Fibroblast of skin of scalp (primary cell): Measurements from ENCODE around the gene HTR1E.
"Not testable (repeated sequence)": the region's sequence is repeated elsewhere in the genome, so short reads cannot be mapped to it uniquely, and the experiment has no call there.

ENCODE experiments used
- DNase-seq: peaks from one replicate; pipeline ENCODE4 v3.0.0-alpha.2; 2013

Gene HTR1E

DNA sequence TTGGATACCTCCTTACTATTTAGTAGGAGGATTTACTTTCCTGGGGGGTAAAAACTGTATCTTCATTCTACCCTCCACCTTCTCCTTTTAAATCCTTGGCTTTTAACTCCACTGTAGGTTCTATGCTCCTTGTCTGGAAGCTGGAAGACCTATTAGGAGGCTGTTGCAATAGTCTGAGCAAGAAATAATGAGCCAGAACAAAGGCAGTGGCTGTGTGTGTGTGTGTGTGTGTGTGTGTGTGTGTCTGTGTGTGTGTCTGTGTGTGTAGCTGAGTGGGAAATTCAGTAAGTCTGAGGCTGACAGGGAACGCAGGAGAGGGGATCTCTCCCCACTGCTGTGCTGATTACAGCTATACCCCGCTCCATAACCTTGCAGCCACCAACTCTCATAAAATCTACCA, 35.8 kb downstream of the HTR1E start:
- no peak for DNase-seq

DNA sequence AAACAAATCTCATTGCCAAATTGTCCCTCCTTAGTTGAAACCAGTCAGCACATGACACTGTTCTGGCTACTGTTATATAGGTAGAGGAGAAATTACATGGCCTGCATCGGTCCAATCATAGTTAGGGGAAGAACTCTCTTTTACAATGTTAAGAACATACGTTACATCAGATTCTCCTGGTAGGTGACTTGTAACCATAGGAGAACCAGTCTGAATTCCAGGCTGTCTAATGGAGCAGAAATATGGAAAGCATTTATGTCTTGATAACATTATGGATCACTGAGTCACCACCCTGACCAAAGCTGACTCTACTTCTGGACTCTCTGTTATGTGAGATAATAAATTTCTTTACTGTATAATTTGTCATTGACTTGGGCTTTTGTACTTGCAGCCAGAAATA, 40.9 kb downstream of the HTR1E start:
- DNase-seq: no peak

DNA sequence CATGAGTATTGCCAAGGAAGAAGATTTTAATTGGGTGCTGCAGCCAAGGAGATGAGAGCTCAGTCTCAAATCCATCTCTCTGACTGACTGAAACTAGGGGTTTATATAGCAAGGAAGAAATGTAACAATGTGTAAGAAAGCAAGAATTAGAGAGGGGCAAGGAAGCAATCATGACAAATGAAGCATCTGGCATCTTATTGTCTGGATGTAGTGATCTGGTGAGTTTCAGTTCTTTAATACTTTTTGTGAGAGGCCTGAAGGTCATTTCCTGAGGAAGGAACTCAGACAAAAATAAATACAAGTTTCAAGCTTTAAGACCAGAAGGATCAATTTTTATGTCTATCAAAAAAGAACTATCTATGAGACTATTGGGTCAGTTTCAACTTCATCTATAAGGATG, 64.2 kb downstream of the HTR1E start:
- DNase-seq: no peak

DNA sequence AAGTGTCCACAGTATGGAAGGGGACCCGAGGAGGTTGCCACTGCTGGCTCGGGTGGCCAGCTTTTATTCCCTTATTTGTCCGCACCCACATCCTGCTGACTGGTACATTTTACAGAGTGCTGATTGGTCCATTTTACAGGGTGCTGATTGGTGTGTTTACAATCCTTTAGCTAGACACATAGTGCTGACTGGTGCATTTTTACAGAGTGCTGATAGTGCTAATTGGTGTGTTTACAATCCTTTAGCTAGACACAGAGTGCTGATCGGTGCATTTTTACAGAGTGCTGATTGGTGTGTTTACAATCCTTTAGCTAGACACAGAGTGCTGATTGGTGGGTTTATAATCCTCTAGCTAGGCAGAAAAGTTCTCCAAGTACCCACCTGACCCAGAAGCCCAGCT, 65.1 kb downstream of the HTR1E start:
- not testable (repeated sequence) for DNase-seq

DNA sequence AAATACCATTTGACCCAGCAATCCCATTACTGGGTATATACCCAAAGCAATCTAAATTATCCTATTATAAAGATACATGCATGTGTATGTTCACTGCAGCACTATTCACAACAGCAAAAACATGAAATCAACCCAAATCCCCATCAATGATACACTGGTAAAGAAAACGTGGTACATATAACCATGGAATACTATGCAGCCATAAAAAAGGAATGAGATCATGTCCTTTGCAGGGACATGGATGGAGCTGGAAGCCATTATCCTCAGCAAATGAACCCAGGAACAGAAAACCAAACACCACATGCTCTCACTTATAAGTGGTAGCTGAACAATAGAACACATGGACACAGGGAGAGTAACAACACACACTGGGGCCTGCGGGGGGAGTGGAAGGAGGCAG, 69.2 kb downstream of the HTR1E start:
- not testable (repeated sequence) for DNase-seq

DNA sequence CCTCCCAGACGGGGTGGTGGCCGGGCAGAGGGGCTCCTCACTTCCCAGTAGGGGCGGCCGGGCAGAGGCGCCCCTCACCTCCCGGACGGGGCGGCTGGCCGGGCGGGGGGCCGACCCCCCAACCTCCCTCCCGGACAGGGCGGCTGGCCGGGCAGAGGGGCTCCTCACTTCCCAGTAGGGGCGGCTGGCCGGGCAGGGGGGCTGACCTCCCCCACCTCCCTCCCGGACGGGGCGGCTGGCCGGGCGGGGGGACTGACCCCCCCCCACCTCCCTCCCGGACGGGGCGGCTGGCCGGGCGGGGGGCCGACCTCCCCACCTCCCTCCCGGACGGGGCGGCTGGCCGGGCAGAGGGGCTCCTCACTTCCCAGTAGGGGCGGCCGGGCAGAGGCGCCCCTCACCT, 72.3 kb downstream of the HTR1E start:
- not testable (repeated sequence) for DNase-seq

DNA sequence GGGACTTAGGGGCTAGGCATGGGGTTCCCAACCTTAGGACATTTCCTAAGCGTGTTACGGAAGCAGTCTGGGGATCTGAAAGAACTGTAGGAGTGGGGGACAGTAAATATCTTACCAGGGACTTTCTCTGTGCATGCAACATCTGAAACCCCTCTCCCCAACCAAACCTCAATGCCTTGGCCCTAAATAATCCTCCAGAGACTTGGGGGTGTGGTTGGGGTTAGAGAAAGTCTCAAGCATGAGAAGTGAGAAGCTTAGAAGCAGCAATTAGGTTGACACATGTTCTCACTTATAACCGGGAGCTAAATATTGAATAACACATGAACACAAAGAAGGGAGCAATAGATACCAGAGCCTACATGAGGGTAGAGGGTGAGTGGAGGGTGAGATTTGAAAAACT, 74.7 kb downstream of the HTR1E start:
- no peak for DNase-seq

DNA sequence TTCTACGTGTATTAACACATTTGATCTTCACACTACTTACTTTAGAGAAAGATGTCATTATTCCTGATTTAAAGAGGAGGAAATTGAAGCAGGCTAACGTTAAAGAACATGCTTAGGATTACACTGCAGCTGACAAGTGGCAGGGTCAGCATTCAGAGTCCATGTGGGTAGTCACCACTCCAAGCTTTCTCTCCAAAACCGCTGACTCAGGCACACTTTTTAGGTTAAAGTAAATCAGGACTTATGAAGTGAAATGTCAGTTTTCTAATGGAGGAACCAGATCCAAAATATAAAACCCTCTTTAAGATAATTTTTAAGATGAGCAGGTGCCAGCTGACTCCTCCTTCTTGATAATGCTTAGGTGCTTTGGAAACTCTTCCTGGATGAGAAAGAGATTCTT, 75.4 kb downstream of the HTR1E start:
- no peak for DNase-seq

DNA sequence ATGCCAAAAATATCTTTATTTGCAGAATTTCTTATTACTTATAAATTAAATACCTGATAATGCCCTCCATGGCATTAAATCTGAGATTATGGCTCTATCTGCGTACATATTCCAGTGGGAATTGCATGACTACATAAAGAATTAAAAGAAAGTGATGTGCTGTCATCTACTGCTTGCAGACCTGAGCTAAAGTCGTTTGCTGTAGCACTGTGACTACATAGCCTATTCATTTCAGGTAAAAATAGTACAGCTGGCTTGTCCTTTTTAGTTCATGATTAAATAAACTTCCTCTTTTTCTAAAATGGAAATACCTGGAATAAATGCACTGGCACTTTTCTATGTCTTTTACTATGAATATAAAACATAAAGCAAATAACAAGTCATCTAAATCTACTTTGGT, 79.4 kb downstream of the HTR1E start:
- no peak for DNase-seq

DNA sequence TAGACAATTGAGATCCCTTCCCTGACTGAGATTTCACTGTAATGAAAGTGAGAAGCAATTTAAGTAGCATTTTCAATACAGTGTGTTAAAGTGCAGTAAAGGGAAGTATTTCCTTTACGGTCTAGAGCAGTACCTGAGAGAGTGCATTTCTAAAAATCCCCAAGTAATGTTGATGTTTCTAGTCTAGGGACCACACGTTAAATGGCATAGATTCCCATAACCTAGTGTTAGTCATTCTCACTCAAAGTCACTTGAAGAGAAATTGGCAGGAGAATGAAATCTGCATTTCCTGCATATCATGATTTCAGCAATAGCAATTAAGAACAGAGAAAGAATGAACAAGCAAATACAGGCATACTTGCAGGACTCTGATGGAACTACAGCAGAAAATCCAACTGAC, 89.7 kb downstream of the HTR1E start:
- no peak for DNase-seq

DNA sequence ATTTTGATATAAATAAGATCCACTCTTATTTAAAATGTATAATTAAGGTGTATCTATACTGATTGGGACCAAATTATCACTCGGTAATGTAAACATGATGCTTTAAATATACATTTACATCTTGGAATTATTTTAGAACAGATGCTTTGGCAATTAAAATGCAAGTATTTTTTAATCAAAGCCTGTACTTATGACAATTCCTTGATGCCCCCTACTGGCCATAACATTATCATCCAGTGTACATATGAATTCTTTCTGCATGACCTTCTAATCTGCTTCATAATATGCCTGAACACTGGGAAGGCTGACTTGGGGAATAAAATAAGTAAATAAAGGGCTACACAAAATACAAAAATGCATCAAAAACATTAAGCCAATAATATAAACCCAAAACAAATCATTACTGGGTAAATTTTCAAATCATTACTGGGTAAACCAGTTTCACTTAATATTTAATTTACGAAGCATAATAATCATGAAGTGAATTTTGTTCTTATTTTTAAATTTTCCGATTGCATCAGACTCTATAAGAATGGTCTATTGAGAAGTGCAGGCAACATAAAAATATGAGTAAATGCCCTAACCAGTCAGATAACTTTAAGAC, 92.5 kb downstream of the HTR1E start:
- peak; percentile 47 for DNase-seq

DNA sequence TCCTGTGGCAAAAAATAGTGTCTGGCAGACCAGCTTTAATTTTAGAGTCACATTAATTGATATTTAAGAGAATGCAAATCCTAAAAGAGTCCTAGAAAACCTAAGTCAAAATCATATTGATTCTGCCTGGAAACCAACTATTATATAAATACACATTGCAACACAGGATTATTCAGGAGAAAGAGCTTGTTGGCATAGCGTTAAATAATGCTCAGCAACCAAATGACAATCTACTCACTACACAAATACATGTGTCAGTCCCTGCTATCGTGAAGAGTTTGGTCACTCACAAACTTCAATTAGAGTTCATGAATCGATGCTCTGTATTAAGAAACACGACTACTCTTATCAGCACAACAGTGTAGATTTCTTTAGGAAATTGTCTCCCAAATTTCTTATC, 103.4 kb downstream of the HTR1E start:
- DNase-seq: no peak

DNA sequence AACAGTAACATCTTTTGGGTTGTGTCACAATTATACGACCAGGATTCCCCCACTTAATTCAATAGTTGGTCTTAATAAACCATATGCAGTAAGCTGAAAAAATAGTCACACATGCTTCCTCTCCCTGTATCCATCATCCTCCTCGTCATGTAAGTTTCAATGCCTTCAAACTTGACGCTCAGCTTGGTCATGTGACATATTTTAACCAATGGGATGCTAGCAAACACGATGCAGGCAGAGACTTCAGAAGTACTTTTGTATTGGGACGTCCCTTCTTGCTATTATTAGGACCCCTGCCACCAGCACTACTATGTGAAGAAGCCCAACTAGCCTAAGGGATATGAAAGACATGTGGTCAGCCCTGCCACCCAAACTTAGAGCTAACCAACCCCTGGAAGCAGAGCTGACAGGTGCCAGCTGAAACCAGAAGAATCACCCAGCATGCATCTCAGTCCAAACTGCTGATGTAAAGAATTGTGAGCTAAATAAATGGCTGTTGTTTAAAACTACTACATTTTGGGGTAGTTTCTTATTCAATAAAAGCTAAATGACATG, 108.3 kb downstream of the HTR1E start:
- no peak for DNase-seq

DNA sequence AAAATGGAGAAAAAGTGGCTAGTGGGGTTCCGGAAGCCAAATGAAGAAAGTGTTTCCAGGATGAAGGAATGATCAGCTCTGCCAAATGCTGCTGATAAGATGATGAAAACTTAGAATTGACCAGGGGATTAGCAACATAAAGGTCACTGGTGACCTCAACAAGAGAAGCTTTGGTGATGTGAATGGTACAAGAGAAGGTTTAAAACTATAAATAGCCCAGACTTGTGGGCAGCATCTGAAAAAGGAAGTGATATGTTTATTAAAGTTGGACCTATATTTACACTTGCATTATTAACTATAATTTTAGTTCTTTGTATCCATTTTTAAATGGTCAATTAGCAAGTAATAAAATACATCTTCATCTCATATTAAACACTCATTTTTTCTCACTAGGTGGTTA, 112.5 kb downstream of the HTR1E start:
- no peak for DNase-seq

DNA sequence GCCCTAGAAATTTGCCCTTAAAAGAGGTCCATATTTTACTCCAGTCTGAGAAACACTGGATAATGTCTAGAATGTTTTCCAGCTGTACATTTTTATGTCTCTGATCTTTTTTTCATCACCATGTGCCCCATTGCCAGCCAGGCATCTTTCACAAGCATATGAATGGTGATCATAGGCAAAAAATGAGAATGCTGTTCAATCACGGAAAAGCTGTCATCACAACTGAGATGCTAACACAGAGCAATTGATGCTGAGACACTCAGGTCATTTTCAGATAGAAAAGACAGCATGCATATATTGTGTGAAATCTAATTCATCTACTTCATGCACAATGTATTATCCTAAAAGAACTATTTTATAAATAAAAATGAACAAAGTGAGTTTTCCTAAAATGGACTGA, 116.0 kb downstream of the HTR1E start:
- no peak for DNase-seq

DNA sequence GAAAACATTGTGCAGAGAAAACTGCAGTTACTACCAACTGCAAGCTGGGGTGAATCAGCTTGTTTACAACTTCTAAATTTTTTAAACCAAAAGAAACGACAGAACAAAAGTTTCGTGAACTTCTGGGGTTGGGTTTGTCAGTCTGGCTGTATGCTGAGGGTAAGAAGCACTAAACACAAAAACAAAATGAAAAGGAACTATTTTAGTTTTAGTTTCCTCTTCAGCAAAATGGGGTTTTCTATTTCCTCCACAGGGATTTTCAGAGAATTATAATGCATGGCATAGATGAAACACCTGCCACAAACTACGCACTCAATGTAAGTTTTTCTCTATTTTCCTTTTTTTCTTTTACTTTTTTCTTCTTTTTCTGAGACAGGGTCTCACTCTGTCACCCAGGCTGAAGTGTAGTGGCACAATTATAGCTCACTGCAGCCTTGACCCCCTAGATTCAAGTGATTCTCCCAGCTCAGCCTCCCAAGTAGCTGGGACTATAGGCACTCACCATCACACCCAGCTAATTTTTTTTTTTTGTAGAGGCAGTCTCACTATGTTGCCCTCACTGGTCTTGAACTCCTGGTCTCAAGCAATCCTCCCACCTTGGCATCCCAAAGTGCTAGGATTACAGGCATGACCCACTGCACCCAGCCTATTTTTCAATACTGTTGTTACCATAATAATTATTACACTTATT, 117.0 kb downstream of the HTR1E start:
- no peak for DNase-seq

DNA sequence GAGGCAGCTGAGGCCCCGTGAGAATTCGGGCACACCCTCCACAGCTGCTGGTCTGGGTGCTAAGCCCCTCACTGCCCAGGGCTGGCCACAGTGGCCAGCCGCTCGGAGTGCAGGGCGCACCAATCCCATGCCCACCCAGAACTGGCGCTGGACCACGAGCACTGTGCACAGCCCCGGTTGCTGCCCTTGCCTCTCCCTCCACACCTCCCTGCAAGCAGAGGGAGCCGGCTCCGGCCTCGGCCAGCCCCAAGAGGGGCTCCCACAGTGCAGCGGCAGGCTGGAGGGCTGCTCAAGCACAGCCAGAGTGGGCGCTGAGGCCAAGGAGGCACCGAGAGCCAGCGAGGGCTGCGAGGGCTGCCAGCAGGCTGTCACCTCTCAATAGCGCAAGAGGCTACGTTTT, 122.6 kb downstream of the HTR1E start:
- DNase-seq: no peak

DNA sequence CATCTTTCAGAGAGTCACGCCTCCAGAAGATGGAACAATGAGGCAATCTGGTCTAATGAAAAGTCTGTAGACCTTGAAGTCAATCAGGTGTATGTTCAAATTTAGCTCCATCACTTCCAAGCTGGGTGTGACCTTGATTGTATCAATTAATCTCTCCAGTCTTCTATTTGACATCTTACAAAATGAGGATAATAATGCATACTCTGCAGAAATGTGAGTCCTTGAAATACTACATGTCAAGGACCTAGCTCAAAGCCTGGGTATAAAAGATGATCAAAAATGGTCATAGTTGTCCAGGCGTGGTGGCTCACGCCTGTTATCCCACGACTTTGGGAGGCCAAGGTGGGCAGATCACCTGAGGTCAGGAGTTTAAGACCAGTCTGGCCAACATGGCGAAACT, 127.8 kb downstream of the HTR1E start:
- DNase-seq: no peak
